Measurements from ENCODE around the gene APH1B.
"Not testable (repeated sequence)": the region's sequence is repeated elsewhere in the genome, so short reads cannot be mapped to it uniquely, and the experiment has no call there.

APH1B gene

DNA sequence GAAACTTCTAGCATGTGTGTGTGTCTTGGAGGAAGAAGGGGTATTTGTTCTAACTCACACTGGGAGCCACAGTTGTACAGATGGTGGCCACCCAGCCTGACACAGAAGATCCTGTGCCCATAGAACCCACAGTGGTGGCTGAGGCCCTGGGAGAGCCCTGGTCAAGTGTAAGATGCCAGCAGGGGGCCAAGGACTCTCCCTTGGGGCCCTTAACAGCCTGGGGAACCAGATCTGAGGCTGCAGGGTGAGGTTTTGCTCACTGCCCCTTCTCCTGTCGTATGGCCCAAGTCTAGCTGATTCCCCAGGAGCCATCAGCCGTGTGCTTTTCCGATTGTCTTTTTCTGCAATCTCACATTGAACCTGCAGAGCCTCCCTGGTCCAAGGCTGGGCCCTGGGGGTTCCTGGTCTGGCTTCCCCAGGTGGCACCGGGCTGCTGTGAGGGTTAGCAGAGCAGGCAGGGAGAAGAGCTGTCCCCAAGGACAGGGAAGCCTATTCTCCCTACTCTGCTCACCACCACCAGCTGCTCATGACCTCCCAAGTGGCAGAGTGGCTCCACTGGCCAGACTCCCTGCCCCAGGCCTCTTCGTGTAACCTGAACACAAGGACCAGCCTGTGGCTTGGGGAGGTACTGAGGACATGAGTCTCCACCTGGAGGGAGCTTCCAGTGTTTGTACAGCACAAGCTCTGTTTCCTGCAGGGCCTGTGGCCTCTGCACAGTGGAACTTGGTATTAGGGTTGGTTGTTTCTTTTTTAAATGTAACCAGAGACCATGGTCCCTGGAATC, 52.4 kb downstream of the APH1B start:
- DNase-seq (ENCODE audit: low read depth in 3 of 3, low spot score in 1 of 3) = no peak

- no peak for DNase-seq (ENCODE audit: low read depth in 3 of 3, low spot score in 1 of 3)
Observed at GRCh38 chr15:63330926-63331325, 53.5 kb downstream of the APH1B start.

- no peak for DNase-seq (ENCODE audit: low read depth in 3 of 3, low spot score in 1 of 3)
Observed at GRCh38 chr15:63331456-63331855, 54.1 kb downstream of the APH1B start.

DNA sequence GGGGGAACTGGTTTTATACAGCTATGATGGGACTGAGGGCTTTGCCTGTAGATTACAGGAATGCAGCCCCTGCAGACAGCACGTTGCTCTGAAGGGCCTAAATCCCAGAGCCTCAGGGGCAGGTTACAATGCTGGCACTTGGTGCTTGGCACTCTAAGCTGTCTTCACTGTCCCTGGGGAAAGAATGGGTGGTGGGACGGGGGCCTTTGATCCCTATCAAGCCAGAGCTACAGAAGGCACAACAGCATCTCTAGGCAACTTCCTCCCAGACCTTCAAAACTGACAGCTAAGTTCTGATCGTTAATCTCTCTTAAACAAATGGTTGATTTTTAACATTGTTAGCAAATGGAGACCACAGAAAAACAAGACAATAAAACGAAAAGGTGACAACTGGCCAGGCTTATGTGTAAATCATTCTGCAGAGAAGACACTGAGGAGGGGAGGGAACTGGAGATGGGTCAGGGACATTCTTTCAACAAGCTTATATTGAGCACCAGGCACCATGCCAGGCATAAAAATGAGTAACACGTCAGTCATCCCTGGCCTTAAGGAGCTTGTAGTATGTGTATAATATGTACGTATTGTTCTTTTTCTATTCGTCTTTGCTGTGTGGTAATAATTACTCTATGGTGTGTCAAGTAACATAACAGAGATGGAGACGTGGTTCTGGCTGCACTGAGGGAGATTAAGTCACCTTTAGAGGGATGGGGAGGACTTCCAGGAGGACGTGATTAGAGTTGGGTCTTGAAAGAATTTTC, 55.1 kb downstream of the APH1B start:
- DNase-seq (ENCODE audit: low read depth in 3 of 3, low spot score in 1 of 3) = no peak

DNA sequence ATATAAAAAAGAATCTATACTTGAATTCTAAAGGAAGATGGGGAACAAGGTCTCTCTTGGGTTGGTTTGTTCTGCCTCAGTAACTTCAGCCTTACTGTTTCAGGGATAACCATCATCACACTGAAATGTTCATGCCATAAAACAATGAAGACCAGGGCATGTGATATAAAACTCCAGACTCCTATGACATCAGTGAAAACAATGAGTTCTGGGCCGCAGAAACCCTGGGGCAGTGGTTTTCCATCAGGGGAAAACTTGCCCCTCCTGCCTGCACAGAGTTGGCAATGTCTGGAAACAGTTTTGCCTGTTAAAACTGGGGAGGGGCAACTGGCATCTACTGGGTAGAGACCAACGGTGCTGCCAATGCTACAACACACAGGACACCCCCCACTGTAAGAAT, 57.4 kb downstream of the APH1B start:
- no peak for DNase-seq (ENCODE audit: low read depth in 3 of 3, low spot score in 1 of 3)

GRCh38 chr15:63335543-63336240, 58.3 kb downstream of the APH1B start:
- DNase-seq (ENCODE audit: low read depth in 3 of 3, low spot score in 1 of 3) = no peak

GRCh38 chr15:63337046-63337445, 59.6 kb downstream of the APH1B start:
- no peak for DNase-seq (ENCODE audit: low read depth in 3 of 3, low spot score in 1 of 3)

DNA sequence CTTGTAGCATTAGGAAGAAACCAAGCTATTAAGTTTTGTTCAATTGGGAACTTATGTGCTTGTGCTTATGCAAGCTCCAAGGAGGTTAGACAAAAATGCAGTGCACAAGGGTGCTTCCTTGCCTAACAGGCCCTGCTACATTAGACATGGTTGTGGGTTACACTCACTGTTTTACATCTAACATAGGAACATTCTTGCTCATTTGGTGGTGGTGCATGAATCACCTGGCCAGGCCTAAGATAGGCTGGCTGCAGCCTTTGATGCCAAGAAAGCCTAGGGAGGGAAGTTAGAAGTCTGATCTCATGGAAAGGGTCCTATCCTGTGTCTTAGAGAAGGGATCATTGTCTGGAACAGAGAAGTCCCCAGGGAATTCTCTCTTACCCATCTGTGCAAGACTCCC, 60.8 kb downstream of the APH1B start:
- no peak for DNase-seq (ENCODE audit: low read depth in 3 of 3, low spot score in 1 of 3)

GRCh38 chr15:63339006-63339766, 61.8 kb downstream of the APH1B start:
- DNase-seq (ENCODE audit: low read depth in 3 of 3, low spot score in 1 of 3) = no peak

GRCh38 chr15:63339836-63340235, 62.4 kb downstream of the APH1B start:
- no peak for DNase-seq (ENCODE audit: low read depth in 3 of 3, low spot score in 1 of 3)

GRCh38 chr15:63340353-63340752, 62.9 kb downstream of the APH1B start:
- DNase-seq (ENCODE audit: low read depth in 3 of 3, low spot score in 1 of 3) = no peak

DNA sequence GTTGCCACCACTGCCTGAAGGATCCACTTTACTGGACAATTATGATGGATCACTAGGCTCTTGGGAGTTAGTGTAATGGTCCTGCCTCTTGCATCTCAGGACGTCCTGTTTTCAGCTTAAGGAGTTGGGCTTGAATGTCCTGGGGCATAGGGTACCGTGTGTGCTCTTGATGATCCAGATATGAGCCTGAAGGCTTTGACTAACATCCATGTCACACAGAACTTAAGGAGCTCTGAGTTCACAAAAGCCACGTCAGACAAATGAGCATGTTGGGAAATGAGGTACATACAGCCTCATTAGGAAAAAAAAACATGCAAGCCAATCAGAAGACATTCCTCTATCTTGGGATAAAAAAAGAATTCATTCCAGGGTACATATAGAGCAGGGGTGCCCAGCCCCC, 63.5 kb downstream of the APH1B start:
- no peak for DNase-seq (ENCODE audit: low read depth in 3 of 3, low spot score in 1 of 3)

- DNase-seq (ENCODE audit: low read depth in 3 of 3, low spot score in 1 of 3) = no peak
Observed at GRCh38 chr15:63341898-63342297, 64.5 kb downstream of the APH1B start.

- not testable (repeated sequence) for DNase-seq (ENCODE audit: low read depth in 3 of 3, low spot score in 1 of 3)
Observed at GRCh38 chr15:63342996-63343562, 65.7 kb downstream of the APH1B start.

GRCh38 chr15:63344731-63345390, 67.5 kb downstream of the APH1B start:
- no peak for DNase-seq (ENCODE audit: low read depth in 3 of 3, low spot score in 1 of 3)

GRCh38 chr15:63345391-63345752, 68.0 kb downstream of the APH1B start:
- DNase-seq (ENCODE audit: low read depth in 3 of 3, low spot score in 1 of 3) = no peak

DNA sequence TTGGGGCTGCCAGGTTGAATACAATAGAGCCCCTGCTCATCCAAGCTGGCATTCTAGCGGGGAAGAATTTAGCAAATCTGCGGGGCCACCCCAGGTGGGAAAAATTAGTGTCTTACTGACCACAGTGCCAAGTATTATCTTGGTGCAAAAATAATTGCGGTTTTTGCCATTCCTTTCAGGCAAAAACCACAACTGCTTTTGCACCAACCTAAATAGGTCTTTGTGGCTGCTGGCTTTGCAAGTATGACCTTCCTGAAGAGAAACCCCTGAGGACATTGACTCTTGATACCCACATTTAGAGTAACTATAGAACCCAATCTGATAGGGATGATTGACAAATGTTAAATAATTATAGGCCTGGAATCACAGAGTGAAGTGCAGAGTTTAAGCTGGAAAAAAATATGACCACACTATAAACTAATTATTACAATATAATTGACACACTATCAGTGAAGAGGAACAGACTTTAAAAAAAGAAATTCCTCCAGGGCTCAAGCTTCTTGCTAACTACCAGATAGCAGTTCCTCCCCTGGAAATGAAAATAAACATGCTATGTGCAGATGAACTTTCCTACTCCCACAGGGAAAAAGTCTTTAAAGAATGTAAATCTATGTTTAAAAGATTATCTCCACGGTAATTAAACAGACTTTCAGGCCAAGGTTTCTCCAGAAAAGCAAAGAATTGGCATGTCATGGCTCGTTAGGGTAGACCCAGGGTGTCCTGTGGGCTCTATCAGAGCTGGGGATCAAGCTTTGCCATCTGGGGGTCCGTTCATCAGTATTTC, 69.9 kb downstream of the APH1B start:
- DNase-seq (ENCODE audit: low read depth in 3 of 3, low spot score in 1 of 3) = no peak

DNA sequence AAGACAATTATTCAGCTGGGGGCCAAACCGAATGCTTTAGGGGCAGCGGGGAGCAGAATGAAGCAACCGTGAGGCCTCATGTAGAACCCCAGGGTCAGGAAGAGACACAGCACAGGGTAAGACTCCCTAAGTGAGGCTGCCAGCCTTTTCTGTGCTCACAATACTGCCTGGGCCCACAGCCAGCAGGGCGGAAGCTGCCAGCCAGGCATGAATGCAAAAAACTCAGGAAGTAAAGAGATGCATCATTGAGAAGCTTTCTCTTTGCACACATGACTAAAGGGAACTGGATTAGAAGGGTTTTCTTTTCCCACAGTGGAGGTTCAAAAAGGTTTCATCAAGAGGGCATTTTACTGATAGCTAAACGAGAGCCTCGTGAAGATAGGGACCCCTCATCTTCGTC, 71.0 kb downstream of the APH1B start:
- DNase-seq (ENCODE audit: low read depth in 3 of 3, low spot score in 1 of 3) = no peak

DNA sequence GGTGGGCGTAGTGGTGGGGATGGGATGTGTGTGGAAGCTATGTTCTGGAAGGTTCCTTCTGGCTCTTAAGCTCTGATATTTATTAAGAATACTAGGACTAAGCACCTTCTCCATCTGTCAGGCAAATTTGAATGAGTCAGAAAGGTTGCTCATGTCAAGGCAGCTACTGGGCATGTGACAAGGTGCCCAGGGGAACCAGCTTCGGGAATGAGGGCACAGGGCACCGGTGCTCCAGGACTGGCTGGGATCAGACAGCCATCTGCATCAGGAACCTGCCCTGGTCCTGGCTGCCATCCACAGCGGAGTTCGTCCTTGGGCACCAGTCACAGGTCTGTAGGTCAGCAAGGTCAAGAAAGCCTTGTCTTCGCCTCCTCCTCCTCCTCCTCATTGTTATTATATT, 71.8 kb downstream of the APH1B start:
- DNase-seq (ENCODE audit: low read depth in 3 of 3, low spot score in 1 of 3) = no peak

DNA sequence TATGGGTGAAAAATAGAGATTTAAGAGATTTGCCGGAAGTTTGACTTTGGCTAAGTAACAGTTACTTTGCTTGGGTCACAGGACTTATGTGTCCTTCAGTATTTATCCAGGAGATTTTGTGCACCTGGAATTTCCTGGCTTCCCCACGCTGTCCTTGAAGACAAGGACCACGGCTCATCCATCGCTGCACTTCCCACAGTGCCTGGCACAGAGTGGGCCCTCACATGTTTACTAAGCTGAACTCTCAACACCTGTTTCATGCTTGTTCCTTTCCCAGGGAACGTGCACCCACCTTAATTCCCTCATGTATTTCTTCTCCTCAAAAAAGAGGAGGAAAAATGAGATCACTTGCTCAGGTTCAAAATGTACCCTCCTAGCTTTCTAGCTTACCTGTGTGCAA, 72.2 kb downstream of the APH1B start:
- DNase-seq (ENCODE audit: low read depth in 3 of 3, low spot score in 1 of 3) = no peak
